Gastroesophageal sphincter (tissue), 3 donors: ENCODE measurements around the gene RNF111.

Experiments used
- CTCF ChIP-seq, 4 experiments: fragments of 200-600 bp in 2 of 4; fragments of 450-650 bp in 2 of 4; sonication (generic) in 1 of 4; IDR thresholded peaks; one replicate each; pipeline ENCODE4 v1.5.1; 2017 to 2019; ENCODE audit warnings: antibody characterized with exemption in 4 of 4, mild to moderate bottlenecking in 2 of 4, moderate library complexity in 2 of 4
- EP300 ChIP-seq: sonication (generic); formaldehyde crosslinking; IDR thresholded peaks from one replicate; pipeline ENCODE4 v1.6.1; 2017; ENCODE audit warnings: antibody characterized with exemption, mild to moderate bottlenecking

- TF ChIP-seq CTCF (IDR thresholded peaks at IDR 0.05) (no peak), EP300 (no peak)
These were observed 2.0 kb upstream of the RNF111 start for GRCh38 chr15:58985443-58985842.
